Stimulated activated CD8-positive, alpha-beta memory T cell treated with anti-CD3 and anti-CD28 coated beads, Interleukin-12 subunit alpha, Interleukin-12 subunit beta, amount 100 ng/mL, for 24 hours (primary cell): Measurements from ENCODE around the gene FAM53A.
"Not testable (repeated sequence)": the region's sequence is repeated elsewhere in the genome, so short reads cannot be mapped to it uniquely, and the experiment has no call there.

Experiments used
- DNase-seq: peaks from one replicate; pipeline ENCODE4 v3.0.0-alpha.2; 2020; ENCODE audit errors: extremely low read depth

Gene FAM53A

GRCh38 chr4:1717129-1718094 is 33.3 kb upstream of the FAM53A start:
- DNase-seq, result no peak

GRCh38 chr4:1716065-1716945 is 32.2 kb upstream of the FAM53A start:
- no peak for DNase-seq

- no peak for DNase-seq
Measured at GRCh38 chr4:1715002-1715758, 31.1 kb upstream of the FAM53A start.

GRCh38 chr4:1714303-1715001 is 30.3 kb upstream of the FAM53A start:
- no peak for DNase-seq

- DNase-seq, result no peak
Measured at GRCh38 chr4:1713003-1713851, 29.1 kb upstream of the FAM53A start.

- DNase-seq, result peak; percentile 96
Measured at GRCh38 chr4:1712216-1713002, 28.3 kb upstream of the FAM53A start, which contains the start of gene SLBP. TSS of gene SLBP (minus strand) at chr4:1712319. CDS start at chr4:1712188, 131 bp downstream.

- no peak for DNase-seq
Measured at GRCh38 chr4:1711571-1712215, 27.6 kb upstream of the FAM53A start.

GRCh38 chr4:1711055-1711570 is 27.0 kb upstream of the FAM53A start:
- no peak for DNase-seq

- DNase-seq, result no peak
Measured at GRCh38 chr4:1708581-1708980, 24.5 kb upstream of the FAM53A start.

GRCh38 chr4:1706358-1706757 is 22.2 kb upstream of the FAM53A start:
- no peak for DNase-seq

GRCh38 chr4:1705732-1706131 is 21.6 kb upstream of the FAM53A start:
- no peak for DNase-seq

- DNase-seq, result no peak
Measured at GRCh38 chr4:1703867-1704266, 19.8 kb upstream of the FAM53A start.

GRCh38 chr4:1701671-1702070 is 17.6 kb upstream of the FAM53A start:
- not testable (repeated sequence) for DNase-seq

- no peak for DNase-seq
Measured at GRCh38 chr4:1695913-1696312, 11.8 kb upstream of the FAM53A start.

- DNase-seq, result peak; percentile 21
Measured at GRCh38 chr4:1693131-1693896, 9.2 kb upstream of the FAM53A start.

GRCh38 chr4:1691737-1692373 is 7.7 kb upstream of the FAM53A start:
- no peak for DNase-seq

GRCh38 chr4:1690698-1691097 is 6.6 kb upstream of the FAM53A start:
- DNase-seq, result no peak
